ENCODE measurements around the gene TNFRSF1A. TPM values are rescaled to one million over a fixed set of nuclear protein-coding genes. Genes with fewer than 3 reads are reported as not detected.

The TNFRSF1A gene
- total RNA-seq, 2 experiments from 2014 or later = 16.3 to 19.2 TPM

- H3K4me3 ChIP-seq (ENCODE audit: low read length) = no peak overlapping the region
- no peaks in the 10 kb centered on the region for H3K9me3 ChIP-seq (ENCODE audit: control insufficient read depth in 1 of 2, insufficient read depth in 1 of 2, low read length in 2 of 2)
- ATAC-seq (ENCODE audit: poor library complexity) (no peak), DNase-seq (no peak)
- Mint-ChIP-seq H3K27ac (no peak overlapping the region), H3K27me3 (no peaks in the 10 kb centered on the region), H3K4me3 (no peak overlapping the region), H3K9me3 (no peaks in the 10 kb centered on the region), H3K4me1 (ENCODE audit: low read depth) (peaks cover 35% of the 10 kb centered on the region), H3K36me3 (ENCODE audit: low read depth) (peaks cover 65% of the 10 kb centered on the region)
- H3K27me3 ChIP-seq (ENCODE audit: control insufficient read depth in 1 of 2, insufficient read depth in 2 of 2, low read length in 2 of 2) = no peaks in the 10 kb centered on the region
- H3K36me3 ChIP-seq (ENCODE audit: insufficient read depth, low read length) = peaks cover 70% of the 10 kb centered on the region
- peaks cover 48% of the 10 kb centered on the region for H3K4me1 ChIP-seq (ENCODE audit: insufficient read depth, low read length)
- ChIA-PET POLR2A (no interaction called here), CTCF (no interaction called here)
- no peak overlapping the region for H3K27ac ChIP-seq (ENCODE audit: low read depth in 1 of 2, low read length in 2 of 2)
- no peak for TF ChIP-seq CTCF (IDR thresholded peaks at IDR 0.05)
- intact Hi-C loops (cut with DNase I, micrococcal nuclease) = no loop called here
Measured at GRCh38 chr12:6328945-6329702, 12.8 kb downstream of the TNFRSF1A start.

- ATAC-seq (ENCODE audit: poor library complexity) (no peak), DNase-seq (no peak)
- Histone ChIP-seq H3K27me3 (ENCODE audit: control insufficient read depth in 1 of 2, insufficient read depth in 2 of 2, low read length in 2 of 2) (no peaks in the 10 kb centered on the region), H3K4me1 (ENCODE audit: insufficient read depth, low read length) (peaks cover 48% of the 10 kb centered on the region), H3K27ac (ENCODE audit: low read depth in 1 of 2, low read length in 2 of 2) (peak overlapping the region in 1 of 2 donors; percentile 25), H3K4me3 (ENCODE audit: low read length) (no peak overlapping the region), H3K36me3 (ENCODE audit: insufficient read depth, low read length) (peaks cover 61% of the 10 kb centered on the region), H3K9me3 (ENCODE audit: control insufficient read depth in 1 of 2, insufficient read depth in 1 of 2, low read length in 2 of 2) (no peaks in the 10 kb centered on the region)
- TF ChIP-seq CTCF (IDR thresholded peaks at IDR 0.05) = no peak
- ChIA-PET CTCF (no interaction called here), POLR2A (interaction anchor here (0.6 to 0.8 kb wide), 3 partner anchors 9 to 142 kb away, joined by 3 read pairs; partner anchors contain the start of gene VAMP1)
- Mint-ChIP-seq H3K4me3 (no peak overlapping the region), H3K9me3 (no peaks in the 10 kb centered on the region), H3K4me1 (ENCODE audit: low read depth) (peaks cover 44% of the 10 kb centered on the region), H3K36me3 (ENCODE audit: low read depth) (peaks cover 56% of the 10 kb centered on the region), H3K27ac (no peak overlapping the region), H3K27me3 (no peaks in the 10 kb centered on the region)
- intact Hi-C loops (cut with DNase I, micrococcal nuclease) = no loop called here
Measured at GRCh38 chr12:6328045-6328779, 13.7 kb downstream of the TNFRSF1A start.

GRCh38 chr12:6327229-6328041, 14.4 kb downstream of the TNFRSF1A start:
- ATAC-seq (ENCODE audit: poor library complexity) (no peak), DNase-seq (no peak)
- Histone ChIP-seq H3K9me3 (ENCODE audit: control insufficient read depth in 1 of 2, insufficient read depth in 1 of 2, low read length in 2 of 2) (no peaks in the 10 kb centered on the region), H3K4me1 (ENCODE audit: insufficient read depth, low read length) (peaks cover 48% of the 10 kb centered on the region), H3K27ac (ENCODE audit: low read depth in 1 of 2, low read length in 2 of 2) (no peak overlapping the region), H3K4me3 (ENCODE audit: low read length) (no peak overlapping the region), H3K27me3 (ENCODE audit: control insufficient read depth in 1 of 2, insufficient read depth in 2 of 2, low read length in 2 of 2) (no peaks in the 10 kb centered on the region), H3K36me3 (ENCODE audit: insufficient read depth, low read length) (peaks cover 54% of the 10 kb centered on the region)
- POLR2A ChIA-PET = interaction anchor here (0.7 to 1.9 kb wide), 6 partner anchors 9 to 208 kb away, joined by 3 to 4 read pairs (median 3); no protein-coding TSS in a partner anchor
- H3K27me3 Mint-ChIP-seq = no peaks in the 10 kb centered on the region
- H3K9me3 Mint-ChIP-seq = no peaks in the 10 kb centered on the region
- peaks cover 48% of the 10 kb centered on the region for H3K36me3 Mint-ChIP-seq (ENCODE audit: low read depth)
- H3K27ac Mint-ChIP-seq = peak overlapping the region; percentile 85
- intact Hi-C loops (cut with DNase I, micrococcal nuclease) = no loop called here
- CTCF ChIA-PET = no interaction called here
- H3K4me3 Mint-ChIP-seq = no peak overlapping the region
- H3K4me1 Mint-ChIP-seq (ENCODE audit: low read depth) = peaks cover 50% of the 10 kb centered on the region
- no peak for TF ChIP-seq CTCF (IDR thresholded peaks at IDR 0.05)
